GM21447 (cell line): ENCODE measurements around the gene ATP6V0D1.
"Not testable (repeated sequence)": the region's sequence is repeated elsewhere in the genome, so short reads cannot be mapped to it uniquely, and the experiment has no call there.

ENCODE experiments used
- ATAC-seq: cut with Tn5 transposase; IDR thresholded peaks from one replicate; pipeline ENCODE4 v1.9.1; 2021; ENCODE audit not compliant: unreplicated experiment

Gene ATP6V0D1

GRCh38 chr16:67504031-67505021 lies 23.4 kb upstream of the ATP6V0D1 start:
- no peak for ATAC-seq

- ATAC-seq, result no peak
Observed at GRCh38 chr16:67499106-67499505, 18.1 kb upstream of the ATP6V0D1 start.

- ATAC-seq, result no peak
Observed at GRCh38 chr16:67490335-67491096, 9.6 kb upstream of the ATP6V0D1 start.

GRCh38 chr16:67489401-67490083 lies 8.6 kb upstream of the ATP6V0D1 start:
- peak; percentile 28 for ATAC-seq

- ATAC-seq, result not testable (repeated sequence)
Observed at GRCh38 chr16:67487561-67487960, 6.6 kb upstream of the ATP6V0D1 start.

GRCh38 chr16:67486805-67487204 lies 5.8 kb upstream of the ATP6V0D1 start:
- ATAC-seq, result no peak

- no peak for ATAC-seq
Observed at GRCh38 chr16:67483731-67484525, 3.0 kb upstream of the ATP6V0D1 start.

- ATAC-seq, result no peak
Observed at GRCh38 chr16:67483150-67483549, 2.2 kb upstream of the ATP6V0D1 start, which contains the start of gene AGRP. Gene AGRP (minus strand): TSS chr16:67483547. CDS start chr16:67483398, 149 bp downstream.

GRCh38 chr16:67482233-67482924 lies 1.4 kb upstream of the ATP6V0D1 start:
- no peak for ATAC-seq

GRCh38 chr16:67481561-67482232 lies 740 bp upstream of the ATP6V0D1 start:
- ATAC-seq, result peak; percentile 12

- no peak for ATAC-seq
Observed at GRCh38 chr16:67477960-67478554, 2.9 kb downstream of the ATP6V0D1 start.

GRCh38 chr16:67474551-67475455 lies 6.2 kb downstream of the ATP6V0D1 start:
- ATAC-seq, result no peak

GRCh38 chr16:67471758-67472384 lies 9.1 kb downstream of the ATP6V0D1 start:
- ATAC-seq, result no peak

GRCh38 chr16:67470359-67470758 lies 10.6 kb downstream of the ATP6V0D1 start:
- no peak for ATAC-seq

- ATAC-seq, result no peak
Observed at GRCh38 chr16:67468731-67469130, 12.2 kb downstream of the ATP6V0D1 start.

- ATAC-seq, result no peak
Observed at GRCh38 chr16:67466581-67466980, 14.4 kb downstream of the ATP6V0D1 start.

GRCh38 chr16:67464565-67464964 lies 16.4 kb downstream of the ATP6V0D1 start:
- ATAC-seq, result no peak
